ENCODE results near the gene PYGO1.
"Not testable (repeated sequence)": the region's sequence is repeated elsewhere in the genome, so short reads cannot be mapped to it uniquely, and the experiment has no call there.

Gene PYGO1

GRCh38 chr15:55564347-55565145, 23.6 kb downstream of the PYGO1 start:
- DNase-seq, result no peak

DNA sequence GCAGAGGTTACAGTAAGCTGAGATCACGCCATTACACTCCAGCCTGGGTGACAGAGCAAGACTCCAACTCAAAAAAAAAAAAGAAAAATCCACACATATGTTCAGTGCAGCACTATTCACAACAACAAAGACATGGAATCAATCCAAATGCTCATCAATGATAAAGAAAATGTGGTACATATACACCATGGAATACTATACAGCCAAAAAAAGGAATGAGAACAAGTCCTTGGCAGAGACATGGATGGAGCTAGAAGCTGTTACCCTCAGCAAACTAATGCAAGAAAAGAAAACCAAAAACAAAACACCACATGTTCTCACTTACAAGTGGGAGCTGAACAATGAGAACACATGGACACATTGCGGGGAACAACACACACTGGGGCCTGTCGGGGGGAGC, 25.5 kb downstream of the PYGO1 start:
- no peak for DNase-seq

DNA sequence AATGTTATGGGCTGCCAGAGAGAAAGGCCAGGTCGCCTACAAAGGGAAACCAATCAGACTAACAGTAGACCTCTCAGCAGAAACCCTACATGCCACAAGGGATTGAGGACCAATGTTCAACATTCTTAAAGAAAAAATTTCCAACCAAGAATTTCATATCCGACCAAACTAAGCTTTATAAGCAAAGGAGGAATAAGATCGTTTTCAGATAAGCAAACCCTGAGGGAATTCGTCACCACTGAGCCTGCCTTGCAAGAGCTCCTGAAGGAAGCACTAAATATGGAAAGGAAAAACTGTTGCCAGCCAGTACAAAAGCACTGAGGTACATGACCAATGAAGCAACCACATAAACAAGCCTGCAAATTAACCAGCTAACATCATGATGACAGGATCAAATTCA, 33.1 kb downstream of the PYGO1 start:
- no peak for DNase-seq

GRCh38 chr15:55552926-55553325, 35.2 kb downstream of the PYGO1 start:
- no peak for DNase-seq

GRCh38 chr15:55552451-55552850, 35.7 kb downstream of the PYGO1 start:
- no peak for DNase-seq

GRCh38 chr15:55549305-55549704, 38.8 kb downstream of the PYGO1 start:
- DNase-seq, result no peak

- no peak for DNase-seq
These were observed 41.4 kb downstream of the PYGO1 start for GRCh38 chr15:55546718-55547117.

GRCh38 chr15:55535436-55535835, 52.7 kb downstream of the PYGO1 start:
- DNase-seq, result no peak

- DNase-seq, result no peak
These were observed 55.2 kb downstream of the PYGO1 start for GRCh38 chr15:55532944-55533343.

DNA sequence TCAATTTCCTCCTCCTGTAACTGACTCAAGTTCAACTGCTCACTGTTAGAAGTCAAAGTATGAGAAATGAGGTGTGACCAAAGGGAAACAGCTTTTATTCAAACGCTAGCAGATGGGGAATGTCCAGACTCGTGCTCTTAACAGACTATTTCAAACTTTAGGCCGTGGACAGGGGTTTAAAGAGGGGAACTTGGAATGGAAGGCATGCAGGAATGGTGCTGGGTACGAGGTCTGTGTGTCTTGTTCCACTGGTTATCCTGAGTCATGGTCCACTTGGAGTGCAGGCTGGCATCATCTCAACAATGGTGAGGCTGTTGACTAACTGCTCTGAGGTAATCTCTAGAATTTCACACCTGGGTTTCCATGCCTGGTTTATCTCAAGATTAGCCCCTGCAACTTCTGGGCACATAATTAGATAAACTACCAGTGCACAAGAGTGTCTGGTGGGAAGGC, 57.3 kb downstream of the PYGO1 start:
- no peak for DNase-seq

DNA sequence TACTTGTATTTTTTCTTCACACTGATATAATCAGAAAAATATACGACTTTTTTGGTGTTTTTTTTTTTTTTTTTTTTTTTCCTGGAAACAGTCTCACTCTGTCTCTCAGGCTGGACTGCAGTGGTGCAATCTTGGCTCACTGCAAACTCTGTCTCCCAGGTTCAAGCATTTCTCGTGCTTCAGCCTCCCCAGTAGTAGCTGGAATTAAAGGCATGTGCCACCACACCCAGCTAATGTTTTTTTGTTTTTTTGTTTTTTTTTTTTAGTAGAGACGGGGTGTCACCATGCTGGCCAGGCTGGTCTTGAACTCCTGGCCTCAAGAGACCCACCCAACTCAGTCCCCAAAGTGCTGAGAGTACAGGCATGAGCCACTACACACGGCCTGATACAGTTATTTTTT, 59.3 kb downstream of the PYGO1 start:
- no peak for DNase-seq

- DNase-seq, result no peak
These were observed 61.0 kb downstream of the PYGO1 start for GRCh38 chr15:55527150-55527549.

DNA sequence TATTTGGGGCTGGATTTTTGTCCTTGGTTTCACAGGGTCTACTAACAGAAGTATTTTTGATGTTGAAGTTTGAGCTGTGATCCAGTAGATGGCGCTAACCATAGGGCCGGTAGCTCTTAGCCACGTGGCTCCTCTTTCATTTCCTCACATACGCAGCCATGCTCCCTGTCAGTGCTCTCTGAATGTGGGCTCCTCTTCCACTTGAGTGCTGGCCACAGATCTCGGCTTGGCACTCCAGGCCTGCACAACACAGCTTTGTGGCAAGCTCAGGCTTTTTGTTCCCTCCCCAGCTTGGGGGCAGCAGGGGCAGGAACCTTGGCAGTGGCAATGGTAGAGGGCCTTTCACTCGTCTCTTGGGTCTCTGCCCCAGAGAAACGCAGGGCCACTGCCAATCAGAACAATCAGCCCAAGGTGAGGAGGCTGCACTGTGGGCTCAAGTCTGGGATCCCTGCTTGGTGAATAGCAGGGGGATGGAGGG, 61.5 kb downstream of the PYGO1 start:
- DNase-seq, result no peak

GRCh38 chr15:55522742-55523450, 65.2 kb downstream of the PYGO1 start:
- DNase-seq, result no peak

DNA sequence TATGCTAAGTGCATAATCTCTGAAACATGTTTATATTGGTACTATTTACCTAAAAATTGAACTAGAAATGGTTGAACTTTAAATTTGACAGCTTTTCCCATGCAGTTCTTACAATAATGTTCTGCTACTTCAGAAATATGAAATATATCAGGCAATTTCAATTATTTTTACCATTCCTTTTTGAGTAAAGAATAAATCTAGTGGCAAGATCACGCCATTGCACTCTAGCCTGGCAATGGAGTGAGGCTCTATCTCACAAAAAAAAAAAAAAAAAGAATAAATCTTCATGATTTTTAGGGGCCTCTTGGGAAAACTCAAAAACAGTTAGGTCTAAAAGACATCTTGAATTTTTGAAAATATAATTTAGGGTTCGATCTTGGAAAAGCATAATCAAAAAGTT, 69.5 kb downstream of the PYGO1 start:
- DNase-seq, result no peak

- DNase-seq, result no peak
These were observed 70.1 kb downstream of the PYGO1 start for GRCh38 chr15:55518009-55518408.

DNA sequence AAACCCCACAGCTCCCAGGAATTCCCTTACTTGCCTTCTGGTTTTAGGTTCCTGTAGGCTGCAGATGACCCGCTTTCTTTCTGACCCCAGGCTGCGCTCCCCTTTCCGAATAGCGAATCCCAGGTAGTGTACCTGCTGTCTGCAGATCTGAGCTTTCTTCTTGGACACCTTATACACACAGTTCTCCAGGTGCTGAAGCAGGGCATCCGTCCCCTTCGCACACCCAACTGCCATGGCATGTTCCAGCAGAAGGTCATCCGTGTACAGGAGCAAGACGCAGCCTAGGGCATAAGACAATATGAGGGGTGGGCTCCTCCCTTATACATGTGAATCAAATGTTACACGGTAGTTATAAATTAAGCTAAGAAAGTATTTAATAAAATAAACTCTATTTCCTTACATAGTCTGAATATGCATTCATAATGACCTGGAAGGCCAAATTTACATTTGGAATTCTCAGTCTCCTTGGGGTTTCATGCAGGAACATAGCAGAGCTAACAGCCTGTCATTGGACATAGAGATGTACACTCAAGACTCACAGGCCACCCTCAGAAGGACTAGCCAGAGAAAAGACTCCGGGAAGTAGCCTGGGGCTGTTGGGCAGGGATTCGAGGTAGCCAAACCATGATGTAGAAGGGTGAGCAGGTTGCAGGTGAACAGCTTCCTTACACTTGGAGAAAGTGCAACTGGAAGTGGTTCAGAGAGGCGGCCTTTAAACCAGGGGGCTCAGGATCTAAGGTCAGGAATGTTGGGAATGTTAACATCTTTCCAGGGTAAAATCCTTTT, 72.0 kb downstream of the PYGO1 start:
- no peak for DNase-seq

DNA sequence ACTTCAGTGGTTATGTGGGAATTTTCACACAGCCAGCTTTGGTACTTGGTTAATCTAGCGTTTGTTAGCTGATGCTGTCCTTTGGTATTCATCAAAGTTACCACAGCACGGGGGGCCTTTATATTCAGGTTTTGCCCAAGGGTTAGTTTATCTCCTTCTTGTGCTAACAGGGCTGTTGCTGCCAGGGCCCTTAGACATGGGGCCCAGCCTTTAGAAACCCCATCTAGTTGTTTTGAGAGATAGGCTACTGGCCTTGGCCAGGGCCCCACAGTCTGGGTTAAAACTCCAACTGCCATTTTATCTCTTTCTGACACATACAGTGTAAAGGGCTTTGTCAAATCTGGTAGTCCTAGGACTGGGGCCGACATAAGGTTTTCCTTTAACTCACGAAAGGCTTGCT, 72.7 kb downstream of the PYGO1 start:
- DNase-seq, result no peak

- DNase-seq, result no peak
These were observed 73.7 kb downstream of the PYGO1 start for GRCh38 chr15:55514414-55514850.

DNA sequence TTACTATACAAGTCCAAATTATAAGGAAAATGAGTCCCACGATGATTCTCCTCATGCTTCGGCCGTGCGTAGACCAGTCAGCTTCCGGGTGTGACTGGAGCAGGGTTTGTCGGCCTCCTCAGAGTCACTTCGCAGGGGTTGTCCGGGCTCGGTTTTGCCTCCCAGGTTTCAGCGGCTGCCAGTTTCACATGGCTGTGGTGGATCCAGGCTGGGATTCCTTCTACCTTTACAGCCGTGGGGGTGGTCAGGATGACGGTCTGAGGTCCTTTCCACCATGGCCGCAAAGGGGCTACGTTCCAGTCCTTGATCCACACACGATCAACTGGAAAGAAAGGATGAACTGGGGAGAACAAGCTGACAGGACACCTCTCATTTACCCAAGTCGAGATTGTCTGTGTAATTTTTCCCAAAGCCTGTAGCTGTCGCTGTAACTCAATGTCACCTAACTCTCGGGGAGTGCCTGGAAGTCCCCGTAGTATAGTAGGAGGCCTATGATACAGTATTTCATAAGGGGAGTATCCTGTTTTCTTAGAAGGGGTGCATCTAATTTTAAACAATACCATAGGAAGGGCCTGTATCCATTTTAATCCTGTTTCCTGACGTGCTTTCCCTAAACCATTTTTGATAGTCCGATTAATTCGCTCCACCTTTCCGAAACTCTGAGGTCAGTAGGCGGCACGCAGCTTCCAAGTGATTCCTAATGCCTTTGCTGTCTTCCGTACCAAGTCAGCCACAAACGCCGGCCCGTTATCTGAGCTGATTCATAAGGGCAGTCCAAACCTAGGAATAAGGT, 74.3 kb downstream of the PYGO1 start:
- not testable (repeated sequence) for DNase-seq

DNA sequence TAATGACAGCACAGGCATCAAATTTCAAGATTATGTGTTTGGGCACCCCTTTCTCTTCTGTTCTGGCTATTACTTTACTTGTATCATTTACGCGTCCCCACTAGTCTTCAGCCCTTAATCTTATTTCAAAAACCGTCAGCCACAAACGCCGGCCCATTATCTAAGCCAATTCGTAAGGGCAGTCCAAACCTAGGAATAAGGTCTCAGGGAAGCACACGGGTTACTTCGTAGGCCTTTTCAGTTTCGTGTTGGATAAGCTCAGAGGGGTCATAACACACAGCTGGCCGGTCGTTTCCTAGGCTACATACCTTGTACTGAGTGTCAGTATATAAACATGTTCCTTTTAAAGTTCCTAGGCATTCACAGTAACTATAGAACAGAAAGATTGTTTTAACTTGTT, 75.0 kb downstream of the PYGO1 start:
- DNase-seq, result no peak

DNA sequence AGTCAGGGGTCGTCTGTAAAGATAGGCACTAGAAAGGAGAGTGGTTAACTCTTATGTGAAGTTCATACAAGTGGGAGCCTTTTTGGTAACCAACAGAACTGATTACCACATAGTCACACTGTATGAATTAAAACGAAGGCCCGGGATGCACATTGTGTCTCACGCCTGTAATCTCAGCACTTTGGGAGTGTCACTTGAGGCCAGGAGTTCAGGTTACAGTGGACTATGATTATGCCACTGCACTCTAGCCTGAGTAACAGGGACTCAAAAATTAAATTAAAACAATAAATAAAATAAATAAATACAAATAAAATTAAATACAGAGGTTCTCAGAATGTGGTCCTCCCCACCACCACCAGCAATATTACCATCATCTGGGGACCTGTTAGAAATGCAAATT, 80.6 kb downstream of the PYGO1 start:
- DNase-seq, result no peak

GRCh38 chr15:55505407-55505806, 82.7 kb downstream of the PYGO1 start:
- not testable (repeated sequence) for DNase-seq
